K562 (cell line): ENCODE measurements around the gene TCF21. TPM values are rescaled to one million over a fixed set of nuclear protein-coding genes. Genes with fewer than 3 reads are reported as not detected.

Source experiments
- ARID3B ChIP-seq: fragments of 250-450 bp; sonication (Bioruptor Pico); IDR thresholded peaks from 2 replicates; pipeline ENCODE4 v1.4.0; 2020; ENCODE audit warnings: borderline replicate concordance
- CEBPB ChIP-seq: fragments of 450-650 bp; IDR thresholded peaks from 2 replicates; pipeline ENCODE4 v1.6.1; 2016; ENCODE audit warnings: missing genetic modification characterization, missing compliant biosample characterization
- DPF2 ChIP-seq: fragments of 450-650 bp; IDR thresholded peaks from 2 replicates; pipeline ENCODE4 v1.6.1; 2016
- ETS2 ChIP-seq: IDR thresholded peaks from 2 replicates; pipeline ENCODE4 v1.6.1; 2016; ENCODE audit warnings: borderline replicate concordance, missing genetic modification characterization, mild to moderate bottlenecking, moderate library complexity, missing compliant biosample characterization; ENCODE audit not compliant: poor library complexity, severe bottlenecking
- GATA2 ChIP-seq: sonication (generic); formaldehyde crosslinking; IDR thresholded peaks from 2 replicates; pipeline ENCODE4 v1.4.0; 2020; ENCODE audit warnings: mild to moderate bottlenecking, missing genetic modification reagents
- HDAC2 ChIP-seq: fragments of 450-650 bp; IDR thresholded peaks from 2 replicates; pipeline ENCODE4 v1.6.1; 2016; ENCODE audit warnings: mild to moderate bottlenecking
- HDAC8 ChIP-seq: fragments of 450-650 bp; IDR thresholded peaks from 2 replicates; pipeline ENCODE4 v1.6.1; 2016; ENCODE audit warnings: mild to moderate bottlenecking, missing genetic modification characterization, moderate library complexity, missing compliant biosample characterization
- IRF2 ChIP-seq: sonication (generic); formaldehyde crosslinking; IDR thresholded peaks from 2 replicates; pipeline ENCODE4 v1.8.1; 2022; ENCODE audit warnings: mild to moderate bottlenecking, missing genetic modification reagents
- KDM4B ChIP-seq, 2 experiments: fragments of 450-650 bp in 1 of 2; sonication (generic) in 1 of 2; IDR thresholded peaks; 2 replicates each; pipeline ENCODE4 v1.6.1; 2016 to 2017; ENCODE audit warnings: borderline replicate concordance in 2 of 2, antibody characterized with exemption in 1 of 2, low read depth in 1 of 2, mild to moderate bottlenecking in 1 of 2
- MBD2 ChIP-seq: sonication (generic); IDR thresholded peaks from 2 replicates; pipeline ENCODE4 v1.6.1; 2016; ENCODE audit warnings: low read depth, borderline replicate concordance
- MEIS2 ChIP-seq: fragments of 450-650 bp; IDR thresholded peaks from 2 replicates; pipeline ENCODE4 v1.6.1; 2014; ENCODE audit warnings: mild to moderate bottlenecking; ENCODE audit not compliant: partially characterized antibody
- MTF1 ChIP-seq: fragments of 250-450 bp; sonication (Bioruptor Pico); IDR thresholded peaks from 2 replicates; pipeline ENCODE4 v1.9.0; 2021; ENCODE audit warnings: moderate library complexity, mild to moderate bottlenecking, inconsistent platforms, borderline replicate concordance
- NONO ChIP-seq, 2 experiments: fragments of 200-400 bp in 1 of 2; fragments of 450-650 bp in 1 of 2; formaldehyde crosslinking in 1 of 2; IDR thresholded peaks; 2 replicates each; pipeline ENCODE4 v1.6.1; 2017; ENCODE audit warnings: low read depth in 2 of 2, mild to moderate bottlenecking in 2 of 2, moderate library complexity in 2 of 2, low read length in 1 of 2
- NR2C2 ChIP-seq, 2 experiments: fragments of 200-800 bp in 1 of 2; sonication (Bioruptor generic) in 1 of 2; sonication (generic) in 1 of 2; formaldehyde crosslinking in 1 of 2; IDR thresholded peaks; 2 replicates each; pipeline versions ENCODE4 v1.6.1 to v1.8.0; 2016 to 2022; ENCODE audit warnings: mild to moderate bottlenecking in 1 of 2, missing compliant biosample characterization in 1 of 2, missing genetic modification characterization in 1 of 2, missing genetic modification reagents in 1 of 2
- RB1 ChIP-seq: fragments of 450-650 bp; IDR thresholded peaks from 2 replicates; pipeline ENCODE4 v1.6.1; 2017; ENCODE audit warnings: low read depth, mild to moderate bottlenecking
- SAFB2 ChIP-seq: fragments of 200-400 bp; formaldehyde crosslinking; IDR thresholded peaks from 2 replicates; pipeline ENCODE4 v1.6.1; 2018; ENCODE audit warnings: borderline replicate concordance, low read length, low read depth, moderate library complexity; ENCODE audit not compliant: severe bottlenecking
- SOX6 ChIP-seq: fragments of 450-650 bp; IDR thresholded peaks from 2 replicates; pipeline ENCODE4 v1.6.1; 2014; ENCODE audit warnings: mild to moderate bottlenecking
- ZC3H11A ChIP-seq: IDR thresholded peaks from 2 replicates; pipeline ENCODE4 v1.6.1; 2012; ENCODE audit warnings: low read depth, low read length, improper control_type of control experiment
- ZFP36 ChIP-seq: fragments of 150-350 bp; IDR thresholded peaks from 2 replicates; pipeline ENCODE4 v1.6.1; 2018; ENCODE audit warnings: low read length, low read depth; ENCODE audit not compliant: partially characterized antibody
- ZNF146 ChIP-seq: IDR thresholded peaks from one replicate; pipeline ENCODE4 v1.6.1; 2018; ENCODE audit warnings: missing compliant biosample characterization; ENCODE audit not compliant: unreplicated experiment
- ZNF239 ChIP-seq: fragments of 250-450 bp; sonication (Bioruptor Pico); IDR thresholded peaks from 2 replicates; pipeline ENCODE4 v1.4.0; 2020; ENCODE audit warnings: mild to moderate bottlenecking
- ZNF263 ChIP-seq: sonication (generic); formaldehyde crosslinking; IDR thresholded peaks from 2 replicates; pipeline ENCODE4 v1.8.0; 2022; ENCODE audit warnings: mild to moderate bottlenecking, missing genetic modification reagents, borderline replicate concordance
- ZNF395 ChIP-seq: fragments of 200-800 bp; sonication (Bioruptor generic); IDR thresholded peaks from 2 replicates; pipeline ENCODE4 v1.6.1; 2017; ENCODE audit warnings: missing genetic modification characterization, missing compliant biosample characterization
- ZNF511 ChIP-seq: sonication (generic); formaldehyde crosslinking; IDR thresholded peaks from 2 replicates; pipeline ENCODE4 v1.8.0; 2022; ENCODE audit warnings: mild to moderate bottlenecking, missing genetic modification reagents
- ZNF551 ChIP-seq: fragments of 250-450 bp; sonication (Bioruptor Pico); IDR thresholded peaks from 2 replicates; pipeline ENCODE4 v1.5.0; 2021; ENCODE audit warnings: mild to moderate bottlenecking, moderate library complexity
- ZSCAN32 ChIP-seq: fragments of 450-650 bp; formaldehyde crosslinking; IDR thresholded peaks from 2 replicates; pipeline ENCODE4 v1.4.0; 2020; ENCODE audit warnings: mild to moderate bottlenecking, moderate library complexity
- polyA plus RNA-seq, 8 experiments: library from polyadenylated mRNA; depleted of rRNA in 4 of 8; stranded (reverse) in 5 of 8; unstranded in 3 of 8; fragments of >200 nt; fragmentation: Nextera tagmentation in 2 of 8; fragmentation: Illumina TruSeq in 1 of 8; extraction: Ambion mirVana in 2 of 8; extraction: Trizol in 1 of 8; gene quantifications; 2 replicates each; pipeline versions ENCODE4 v1.2.1 to v1.2.3, GENCODE V29; 2011 to 2014; ENCODE audit warnings: inconsistent platforms in 1 of 8, missing spikeins in 1 of 8
- total RNA-seq, 7 experiments: library from RNA; depleted of rRNA in 6 of 7; stranded (reverse); fragments of >200 nt in 6 of 7; fragmentation: Illumina TruSeq in 2 of 7; extraction: Trizol in 2 of 7; gene quantifications; 2 replicates each; pipeline versions ENCODE4 v1.2.1 to v1.2.3, GENCODE V29; 2011 to 2021; ENCODE audit warnings: low replicate concordance in 1 of 7

The TCF21 gene
- total and polyA plus RNA-seq, 9 of the 15 experiments (the other 6 are each of a cell fraction or from before 2014, with no cell fraction given), result not detected

- TF ChIP-seq MEIS2 (peak; percentile 69), KDM4B (IDR thresholded peaks at IDR 0.05; ENCODE audit: borderline replicate concordance in 2 of 2, low read depth in 1 of 2) (no peak), ZNF263 (no peak), ZNF146 (CRISPR knock-in tag) (no peak), ZC3H11A (no peak), NR2C2 (CRISPR knock-in tag; IDR thresholded peaks at IDR 0.05) (no peak), NR2C2 (tag; IDR thresholded peaks at IDR 0.05) (peak; percentile 75), MTF1 (no peak), DPF2 (0 out of 2 replicates have a peak, but pooled peaks have one; percentile 16), ZNF511 (CRISPR knock-in tag) (no peak), GATA2 (CRISPR knock-in tag) (no peak), IRF2 (CRISPR knock-in tag) (no peak), HDAC2 (no peak), MBD2 (no peak), ARID3B (no peak), ZFP36 (no peak), NONO (IDR thresholded peaks at IDR 0.05; ENCODE audit: low read depth in 2 of 2, low read length in 1 of 2) (no peak), ZSCAN32 (CRISPR knock-in tag) (no peak), SAFB2 (no peak), RB1 (no peak), SOX6 (peak; percentile 33; the same call in 1 of the 2 replicates), ETS2 (tag) (no peak), CEBPB (tag) (peak; percentile 79), ZNF551 (CRISPR knock-in tag) (no peak), HDAC8 (tag) (no peak), ZNF395 (CRISPR knock-in tag) (no peak), ZNF239 (CRISPR knock-in tag) (no peak)
These were observed 51.1 kb downstream of the TCF21 start (continued) for GRCh38 chr6:133939778-133940667.
